Activated T-cell treated with anti-CD3 and anti-CD28 coated beads, Interleukin-2, amount 50 U/mL, for 24 hours (primary cell): ENCODE data around the gene UBE2E2.

Source experiments
- DNase-seq: peaks from one replicate; pipeline ENCODE4 v3.0.0-alpha.2; 2020
- H3K27ac Mint-ChIP-seq: 2 replicates; pipeline ENCODE4 v1.8.0; 2020; ENCODE audit warnings: mild to moderate bottlenecking, mixed read lengths
- H3K27me3 Mint-ChIP-seq: 2 replicates; pipeline ENCODE4 v1.8.0; 2020; ENCODE audit warnings: mixed read lengths
- H3K36me3 Mint-ChIP-seq: 2 replicates; pipeline ENCODE4 v1.8.0; 2020; ENCODE audit warnings: low read depth, mixed read lengths
- H3K4me1 Mint-ChIP-seq: 2 replicates; pipeline ENCODE4 v1.8.0; 2020; ENCODE audit warnings: low read depth, mixed read lengths
- H3K4me3 Mint-ChIP-seq: 2 replicates; pipeline ENCODE4 v1.8.0; 2020; ENCODE audit warnings: mild to moderate bottlenecking, moderate library complexity, mixed read lengths
- H3K9me3 Mint-ChIP-seq: 2 replicates; pipeline ENCODE4 v1.8.0; 2020; ENCODE audit warnings: mixed read lengths

UBE2E2 gene

DNA sequence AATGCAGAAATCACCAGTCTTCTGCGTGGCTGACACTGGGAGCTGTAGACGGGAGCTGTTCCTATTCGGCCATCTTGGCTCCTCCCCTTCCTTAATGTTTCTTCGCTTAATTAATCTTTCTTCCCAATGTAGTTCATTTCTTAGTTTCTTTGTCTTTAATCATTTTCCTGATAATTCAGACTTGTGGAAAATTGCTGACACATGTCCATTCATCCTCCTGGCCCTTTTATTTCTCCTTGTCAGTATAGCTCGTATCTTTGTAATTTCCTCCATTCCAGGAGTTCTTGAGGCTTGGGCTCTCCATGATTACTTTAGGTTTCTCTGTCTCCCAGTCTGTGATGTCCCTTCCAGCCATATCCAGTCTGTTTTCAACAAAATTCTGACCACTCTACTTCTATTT is 98.7 kb downstream of the UBE2E2 start:
- no peaks in the 10 kb centered on the region for H3K27me3 Mint-ChIP-seq
- H3K4me3 Mint-ChIP-seq, result no peak overlapping the region
- H3K4me1 Mint-ChIP-seq, result peaks cover 3% of the 10 kb centered on the region
- H3K27ac Mint-ChIP-seq, result no peak overlapping the region
- DNase-seq, result no peak
- H3K9me3 Mint-ChIP-seq, result peaks cover 14% of the 10 kb centered on the region
- no peaks in the 10 kb centered on the region for H3K36me3 Mint-ChIP-seq

DNA sequence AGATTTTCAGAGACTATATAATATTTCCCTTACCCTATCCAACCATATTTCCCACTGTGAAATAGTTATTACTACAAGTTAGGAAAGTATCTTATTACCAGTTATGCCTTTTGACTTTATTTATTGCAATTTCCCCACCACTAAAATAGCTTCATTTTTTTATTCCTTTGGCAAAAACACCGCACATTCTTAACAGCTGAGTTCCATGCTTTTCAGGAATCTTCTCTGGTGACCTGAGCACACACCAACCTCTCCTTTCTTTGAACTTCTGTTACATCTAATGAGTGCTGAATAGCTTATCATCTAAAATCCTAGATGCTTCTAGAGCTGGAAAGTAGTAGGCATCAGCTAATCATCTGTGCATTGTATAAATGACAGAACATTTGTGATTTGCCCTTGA is 99.1 kb downstream of the UBE2E2 start:
- H3K27me3 Mint-ChIP-seq, result no peaks in the 10 kb centered on the region
- peaks cover 3% of the 10 kb centered on the region for H3K4me1 Mint-ChIP-seq

DNA sequence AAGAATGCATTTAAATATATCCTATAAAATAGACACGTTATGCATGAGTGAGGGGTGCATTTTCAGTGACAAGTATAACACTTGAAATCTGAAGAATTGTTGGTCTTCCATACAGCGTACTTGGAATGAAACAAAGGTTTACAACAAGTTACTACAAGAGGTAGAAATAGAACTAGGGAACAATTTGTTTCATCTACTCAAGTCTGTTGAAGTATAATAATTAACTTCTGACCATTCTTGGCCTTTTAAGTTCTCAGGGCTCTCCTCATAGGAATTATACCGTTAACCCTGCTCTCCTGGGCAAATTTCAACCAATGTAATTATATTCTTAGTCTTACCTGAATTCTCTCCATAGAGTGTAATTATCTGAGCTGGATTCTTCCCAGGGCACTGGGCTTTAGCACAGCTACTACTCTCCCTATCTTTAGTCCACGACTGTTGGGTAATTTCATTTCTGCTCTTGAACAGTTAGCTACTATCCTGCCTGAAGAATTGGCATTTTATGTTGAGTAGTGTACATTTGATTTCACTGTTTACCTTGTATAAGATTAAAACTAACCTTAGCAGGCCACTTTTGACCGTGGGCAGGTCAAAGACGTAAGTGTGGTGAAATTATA is 100.6 kb downstream of the UBE2E2 start:
- no peak for DNase-seq
- H3K27ac Mint-ChIP-seq, result no peak overlapping the region
- H3K9me3 Mint-ChIP-seq, result peaks cover 11% of the 10 kb centered on the region
- no peaks in the 10 kb centered on the region for H3K27me3 Mint-ChIP-seq
- no peaks in the 10 kb centered on the region for H3K36me3 Mint-ChIP-seq
- H3K4me3 Mint-ChIP-seq, result no peak overlapping the region
- peaks cover 3% of the 10 kb centered on the region for H3K4me1 Mint-ChIP-seq

More for the DNA sequence above, 99.1 kb downstream of the UBE2E2 start:
- Mint-ChIP-seq H3K27ac (no peak overlapping the region), H3K9me3 (peaks cover 12% of the 10 kb centered on the region), H3K4me3 (no peak overlapping the region), H3K36me3 (no peaks in the 10 kb centered on the region)
- no peak for DNase-seq

DNA sequence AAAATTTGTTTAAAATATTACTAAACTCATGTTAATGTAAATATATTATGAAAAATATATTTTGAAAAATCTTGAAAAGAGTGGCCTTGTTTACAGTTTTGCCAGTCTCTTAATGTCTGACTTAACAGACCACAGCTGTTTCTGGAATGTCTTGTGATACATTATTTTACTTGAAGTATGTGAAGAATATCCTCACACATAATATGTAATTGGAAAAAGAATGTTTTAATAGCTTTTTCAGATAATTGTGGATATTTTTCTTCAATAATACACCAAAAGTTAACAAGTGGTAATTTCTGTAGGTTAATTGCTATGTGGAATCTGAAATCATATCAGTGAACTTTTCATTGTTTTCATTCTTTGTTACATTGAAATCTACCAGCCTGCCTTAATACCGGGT is 101.3 kb downstream of the UBE2E2 start:
- H3K4me1 Mint-ChIP-seq, result peaks cover 3% of the 10 kb centered on the region
- H3K36me3 Mint-ChIP-seq, result no peaks in the 10 kb centered on the region
- no peak overlapping the region for H3K27ac Mint-ChIP-seq
- no peak overlapping the region for H3K4me3 Mint-ChIP-seq
- peaks cover 5% of the 10 kb centered on the region for H3K9me3 Mint-ChIP-seq
- no peaks in the 10 kb centered on the region for H3K27me3 Mint-ChIP-seq
- DNase-seq, result no peak

DNA sequence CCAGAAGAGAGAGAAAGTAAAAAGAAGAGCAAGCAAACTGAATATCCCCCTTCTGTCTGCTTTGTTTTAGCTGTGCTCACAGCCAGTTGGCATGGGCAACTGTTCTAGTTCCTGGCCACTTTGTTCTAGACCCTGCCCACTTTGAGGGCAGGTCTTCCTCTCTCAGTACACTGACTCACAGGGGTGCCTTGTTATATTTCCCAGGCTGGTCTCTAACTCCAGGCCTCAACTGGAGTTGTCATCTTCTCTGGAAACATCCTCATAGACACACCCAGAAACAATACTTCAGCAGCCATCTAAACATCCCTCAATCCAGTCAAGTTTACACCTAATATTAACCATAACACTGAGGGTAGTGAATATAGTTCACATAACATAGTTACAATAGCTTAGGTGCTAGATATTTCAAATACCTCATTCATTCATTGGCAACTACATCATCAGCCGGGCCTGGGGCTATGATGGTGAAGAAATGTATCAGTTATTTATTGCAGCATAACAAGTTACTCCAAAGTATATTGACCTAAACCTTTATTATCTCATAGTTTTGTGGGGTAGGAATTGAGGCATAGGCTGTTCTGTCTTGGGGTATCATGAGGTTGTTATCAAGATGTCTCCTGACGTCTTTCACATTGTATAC is 106.0 kb downstream of the UBE2E2 start:
- Mint-ChIP-seq H3K36me3 (peaks cover 4% of the 10 kb centered on the region), H3K4me1 (peaks cover 4% of the 10 kb centered on the region), H3K27me3 (no peaks in the 10 kb centered on the region), H3K4me3 (no peak overlapping the region), H3K27ac (no peak overlapping the region), H3K9me3 (peaks cover 4% of the 10 kb centered on the region)
- DNase-seq, result no peak

DNA sequence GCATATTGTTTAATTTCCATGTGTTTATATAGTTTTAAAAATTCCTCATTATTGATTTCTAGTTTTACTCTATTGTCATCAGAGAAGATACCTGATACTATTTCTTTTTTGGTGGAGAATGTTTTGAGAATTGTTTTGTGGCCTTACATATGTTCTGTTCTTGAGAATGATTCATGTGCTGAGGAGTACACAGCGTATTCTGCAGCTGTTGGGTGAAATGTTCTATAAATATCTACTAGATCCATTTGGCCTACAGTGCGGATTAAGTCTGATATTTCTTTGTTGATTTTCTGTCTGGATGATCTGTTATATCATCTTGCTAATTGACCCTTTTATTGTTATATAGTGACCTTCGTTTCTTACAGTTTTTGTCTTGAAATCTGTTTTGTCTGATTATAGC is 109.7 kb downstream of the UBE2E2 start:
- no peaks in the 10 kb centered on the region for H3K27me3 Mint-ChIP-seq
- H3K9me3 Mint-ChIP-seq, result peaks cover 15% of the 10 kb centered on the region
- H3K4me3 Mint-ChIP-seq, result no peak overlapping the region
- H3K27ac Mint-ChIP-seq, result no peak overlapping the region
- DNase-seq, result no peak
- peaks cover 6% of the 10 kb centered on the region for H3K36me3 Mint-ChIP-seq
- H3K4me1 Mint-ChIP-seq, result peaks cover 11% of the 10 kb centered on the region

DNA sequence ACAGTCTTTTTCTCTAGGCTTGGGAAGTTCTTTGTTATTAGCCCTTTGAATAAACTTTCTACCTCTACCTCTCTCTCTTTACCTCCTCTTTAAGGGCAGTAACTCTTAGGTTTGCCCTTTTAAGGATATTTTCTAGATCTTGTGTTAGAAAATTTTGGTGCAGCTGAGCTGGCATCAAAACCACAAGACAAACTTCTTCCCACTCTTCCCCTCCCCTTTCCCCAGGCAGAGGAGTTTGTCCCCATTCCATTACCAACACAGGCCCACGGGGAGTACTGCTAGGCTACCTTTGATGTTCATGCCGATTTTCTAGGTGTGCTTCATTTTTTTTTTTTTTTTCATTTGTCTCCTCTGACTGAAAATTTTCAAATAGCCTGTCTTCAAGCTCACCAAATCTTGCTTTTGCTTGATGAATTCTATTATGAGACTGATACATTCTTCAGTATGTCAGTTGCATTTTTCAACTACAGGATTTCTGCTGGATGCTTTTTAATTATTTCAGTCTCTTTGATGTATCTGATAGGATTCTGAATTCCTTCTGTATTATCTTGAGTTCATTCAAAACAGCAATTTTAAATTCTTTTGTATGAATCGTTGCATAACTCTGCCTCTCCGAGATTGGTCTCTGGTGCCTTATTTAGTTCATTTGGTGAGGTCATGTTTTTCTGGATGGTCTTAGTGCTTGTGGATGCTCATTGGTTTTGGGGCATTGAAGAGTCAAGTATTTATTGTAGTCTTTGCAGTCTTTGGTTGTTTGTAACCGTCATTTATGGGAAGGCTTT is 112.0 kb downstream of the UBE2E2 start:
- Mint-ChIP-seq H3K36me3 (peaks cover 6% of the 10 kb centered on the region), H3K4me1 (peaks cover 15% of the 10 kb centered on the region), H3K4me3 (no peak overlapping the region), H3K27ac (no peak overlapping the region), H3K9me3 (peaks cover 17% of the 10 kb centered on the region), H3K27me3 (no peaks in the 10 kb centered on the region)
- DNase-seq, result no peak

DNA sequence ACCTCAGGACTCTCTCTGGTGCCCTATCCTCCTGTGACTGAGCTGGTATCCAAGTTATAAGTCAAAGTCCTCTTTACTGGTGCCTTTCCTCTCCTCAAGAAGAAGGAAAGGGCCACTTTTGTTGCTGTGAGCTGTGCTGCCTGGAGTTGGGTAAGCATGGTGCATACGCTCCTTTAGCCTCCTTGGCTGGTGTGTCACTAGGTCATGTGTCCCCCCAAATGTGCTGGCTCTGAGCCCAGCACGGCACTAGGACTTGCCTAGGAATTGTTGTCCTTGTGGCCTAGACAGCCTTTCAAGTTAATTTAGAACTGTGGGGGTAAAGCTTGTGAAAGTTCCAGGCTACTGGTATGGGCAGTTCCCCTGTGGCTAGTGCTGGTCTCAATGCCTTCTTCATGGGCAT is 113.8 kb downstream of the UBE2E2 start:
- DNase-seq, result no peak
- Mint-ChIP-seq H3K9me3 (peaks cover 13% of the 10 kb centered on the region), H3K4me3 (no peak overlapping the region), H3K27me3 (no peaks in the 10 kb centered on the region), H3K4me1 (peaks cover 15% of the 10 kb centered on the region), H3K36me3 (peaks cover 3% of the 10 kb centered on the region), H3K27ac (no peak overlapping the region)

DNA sequence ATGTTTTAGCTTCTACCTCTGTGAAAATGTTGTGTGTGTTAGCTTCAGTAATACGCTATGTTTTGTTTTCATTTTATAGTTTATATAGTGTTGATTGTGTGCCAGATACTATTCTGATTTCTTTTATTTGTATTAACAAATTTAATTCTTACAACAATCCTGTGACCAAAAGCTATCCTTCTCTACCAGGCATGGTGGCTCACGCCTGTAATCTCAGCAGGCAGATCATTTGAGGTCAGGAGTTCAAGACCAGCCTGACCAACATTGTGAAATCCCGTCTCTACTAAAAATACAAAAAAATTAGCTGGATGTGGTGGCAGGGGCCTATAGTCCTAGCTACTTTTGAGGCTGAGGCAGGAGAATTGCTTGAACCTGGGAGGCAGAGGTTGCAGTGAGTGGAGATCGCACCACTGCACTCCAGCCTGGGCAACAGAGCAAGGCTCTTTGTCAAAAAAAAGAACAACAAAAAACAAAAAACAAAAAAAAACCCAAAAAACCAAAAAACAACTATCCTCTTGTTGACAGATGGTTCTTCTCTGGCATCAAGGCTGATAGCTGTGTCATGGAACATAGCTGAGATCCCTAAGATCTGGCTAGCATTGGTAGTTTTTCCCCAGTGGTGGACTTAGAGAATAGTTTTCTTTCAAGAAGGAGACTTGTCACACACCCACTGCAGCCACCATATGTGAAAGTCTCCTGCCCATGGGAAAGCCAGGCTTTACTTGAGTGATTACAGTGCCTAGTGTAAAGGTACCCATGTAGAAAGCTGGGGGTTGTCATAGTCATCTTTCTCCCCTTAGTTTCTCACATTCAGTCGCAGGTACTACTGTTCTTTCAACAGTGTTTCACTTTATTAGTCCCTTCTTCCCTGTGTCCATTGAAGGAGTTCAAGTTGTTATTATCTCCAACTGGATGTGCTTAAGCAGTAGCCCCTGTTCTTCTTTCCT is 116.5 kb downstream of the UBE2E2 start:
- H3K36me3 Mint-ChIP-seq, result peaks cover 3% of the 10 kb centered on the region

DNA sequence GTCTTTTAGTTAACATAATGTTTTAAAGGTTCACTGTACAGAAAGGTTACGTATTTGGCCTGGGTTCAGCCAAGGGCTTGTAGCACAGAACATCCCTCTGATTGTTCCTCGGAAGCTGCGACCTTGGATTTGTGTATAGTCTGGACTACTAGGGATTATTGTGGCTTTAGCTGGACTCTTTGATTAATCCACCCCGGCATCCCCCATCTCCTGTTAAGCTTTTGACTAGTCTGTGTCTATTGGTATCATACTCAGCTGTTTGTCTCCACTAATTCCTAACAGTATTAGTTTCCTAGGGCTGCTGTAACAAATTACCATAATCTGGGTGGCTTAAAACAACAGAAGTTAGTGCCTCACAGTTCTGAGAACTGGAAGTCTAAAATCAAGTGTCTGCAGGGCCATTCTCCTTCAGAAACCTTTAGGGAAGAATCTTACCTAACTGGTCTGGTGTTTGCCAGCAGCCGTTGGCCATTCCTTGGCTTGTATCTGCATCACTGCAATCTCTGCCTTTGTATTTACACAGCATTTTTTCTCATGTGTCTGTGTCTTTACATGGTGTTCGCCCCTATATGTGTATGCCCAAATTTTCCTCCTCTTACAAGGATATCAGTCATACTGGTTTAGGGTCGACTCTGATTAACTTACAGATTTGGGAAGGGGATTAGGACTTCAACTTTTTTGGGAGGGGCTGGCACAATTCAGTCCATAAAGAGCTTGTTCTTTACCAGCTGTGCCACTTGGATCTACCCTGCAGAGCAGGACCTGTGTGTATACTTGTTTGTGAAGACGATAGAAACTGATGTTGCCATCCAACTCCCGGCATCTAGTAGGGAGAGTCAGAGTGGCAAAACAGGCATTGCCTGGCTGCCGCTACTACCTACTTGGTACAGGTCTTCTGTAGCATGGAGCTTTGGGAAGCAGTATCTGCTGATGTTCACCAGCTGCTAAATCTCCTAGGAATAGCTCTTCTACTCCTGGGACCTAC is 117.8 kb downstream of the UBE2E2 start:
- DNase-seq, result no peak
- peaks cover 3% of the 10 kb centered on the region for H3K36me3 Mint-ChIP-seq
- peaks cover 10% of the 10 kb centered on the region for H3K9me3 Mint-ChIP-seq
- H3K4me3 Mint-ChIP-seq, result no peak overlapping the region
- peaks cover 26% of the 10 kb centered on the region for H3K4me1 Mint-ChIP-seq
- H3K27me3 Mint-ChIP-seq, result no peaks in the 10 kb centered on the region
- no peak overlapping the region for H3K27ac Mint-ChIP-seq

More for the DNA sequence above, 116.5 kb downstream of the UBE2E2 start:
- Mint-ChIP-seq H3K27me3 (no peaks in the 10 kb centered on the region), H3K4me3 (no peak overlapping the region), H3K4me1 (peaks cover 20% of the 10 kb centered on the region), H3K27ac (no peak overlapping the region), H3K9me3 (peaks cover 13% of the 10 kb centered on the region)
- DNase-seq, result no peak

DNA sequence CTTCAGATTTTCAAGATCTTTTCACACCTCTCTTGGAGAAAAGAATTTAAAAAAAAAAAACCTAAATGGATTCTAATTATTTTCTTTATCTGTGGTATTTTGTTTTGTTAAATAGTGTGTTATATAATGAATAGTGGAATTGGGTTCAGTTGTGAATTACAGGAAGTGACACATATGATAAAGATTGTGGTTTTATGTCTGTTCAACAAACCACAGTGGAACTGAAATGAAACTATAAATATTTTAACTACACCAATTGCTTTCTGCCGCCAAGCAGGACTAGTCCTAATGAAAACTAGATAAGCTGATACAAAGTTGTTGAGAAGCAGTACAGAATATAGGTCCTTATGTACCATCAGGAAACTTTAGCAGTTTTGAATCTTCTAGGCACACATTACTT is 121.6 kb downstream of the UBE2E2 start:
- peaks cover 24% of the 10 kb centered on the region for H3K4me1 Mint-ChIP-seq
- no peak for DNase-seq
- no peak overlapping the region for H3K4me3 Mint-ChIP-seq
- no peaks in the 10 kb centered on the region for H3K36me3 Mint-ChIP-seq
- H3K9me3 Mint-ChIP-seq, result peaks cover 2% of the 10 kb centered on the region
- no peaks in the 10 kb centered on the region for H3K27me3 Mint-ChIP-seq
- H3K27ac Mint-ChIP-seq, result no peak overlapping the region

DNA sequence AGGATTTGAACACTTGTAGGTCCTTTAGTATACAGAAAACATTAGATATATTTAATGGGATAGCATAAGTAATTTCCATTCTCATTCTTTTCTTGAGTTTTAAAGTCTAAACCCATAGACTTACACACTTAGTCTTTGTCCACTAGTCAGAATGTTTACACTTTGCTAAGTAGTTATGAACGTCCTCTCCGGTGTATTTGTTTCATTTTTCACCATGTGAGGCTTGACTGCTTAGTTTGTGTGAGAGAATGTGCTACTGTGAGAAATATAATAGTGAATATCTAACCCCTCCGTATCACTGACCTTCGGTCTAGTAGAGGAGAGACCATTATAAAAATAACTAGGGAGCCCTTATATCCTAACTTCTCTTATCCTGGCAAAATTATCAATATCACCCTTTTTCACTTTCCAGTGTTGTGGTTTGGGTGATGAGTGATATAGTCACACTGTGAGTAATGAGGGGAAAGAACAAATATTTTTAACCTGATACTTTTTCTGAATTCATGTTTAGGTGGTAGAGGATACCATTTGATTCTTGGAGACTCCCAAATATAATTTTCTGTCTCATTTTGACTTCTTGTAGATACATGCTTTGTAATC is 122.4 kb downstream of the UBE2E2 start:
- Mint-ChIP-seq H3K27me3 (no peaks in the 10 kb centered on the region), H3K9me3 (peaks cover 2% of the 10 kb centered on the region), H3K36me3 (no peaks in the 10 kb centered on the region), H3K27ac (no peak overlapping the region), H3K4me1 (peaks cover 24% of the 10 kb centered on the region), H3K4me3 (no peak overlapping the region)
- no peak for DNase-seq

DNA sequence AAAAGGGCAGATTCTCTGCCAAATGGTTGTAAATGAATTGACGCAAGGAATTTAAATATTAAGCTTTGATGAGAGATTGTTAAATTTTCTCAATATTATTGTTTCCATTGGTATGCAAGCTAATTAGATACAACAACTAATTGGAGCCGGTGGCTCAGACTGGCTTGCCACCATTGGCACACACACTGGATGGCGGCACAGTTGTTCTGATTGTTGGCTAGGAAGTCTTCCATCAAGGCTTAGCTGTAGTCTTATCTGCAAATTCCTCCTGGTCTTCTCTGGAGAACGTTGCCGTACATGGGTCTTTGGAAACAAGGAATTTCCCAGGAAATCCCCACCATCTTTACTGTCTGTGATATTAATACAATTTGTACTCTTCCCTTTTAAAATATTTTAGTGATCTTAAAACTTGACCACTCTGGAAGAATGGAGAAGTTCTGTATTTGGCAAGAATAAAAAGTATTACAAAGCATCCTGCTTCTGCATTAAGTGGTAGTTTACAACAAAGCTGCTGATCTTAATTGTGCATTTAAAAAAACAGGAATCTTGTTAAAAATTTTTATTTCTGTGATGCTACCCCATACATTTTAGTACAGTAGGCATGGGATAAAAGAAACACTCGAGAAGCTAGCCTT is 126.5 kb downstream of the UBE2E2 start:
- H3K4me1 Mint-ChIP-seq, result peaks cover 15% of the 10 kb centered on the region
- peaks cover 2% of the 10 kb centered on the region for H3K9me3 Mint-ChIP-seq
- H3K36me3 Mint-ChIP-seq, result no peaks in the 10 kb centered on the region
- no peak overlapping the region for H3K27ac Mint-ChIP-seq
- H3K27me3 Mint-ChIP-seq, result no peaks in the 10 kb centered on the region
- no peak overlapping the region for H3K4me3 Mint-ChIP-seq
- DNase-seq, result no peak
